ENCODE data around the gene GNAI3.
A peak's percentile ranks its signal among the peaks of the same experiment; 100 is the strongest.

GNAI3 gene
- total RNA-seq, result 106 to 218 (median 156) reads per million in 3 experiments

DNA sequence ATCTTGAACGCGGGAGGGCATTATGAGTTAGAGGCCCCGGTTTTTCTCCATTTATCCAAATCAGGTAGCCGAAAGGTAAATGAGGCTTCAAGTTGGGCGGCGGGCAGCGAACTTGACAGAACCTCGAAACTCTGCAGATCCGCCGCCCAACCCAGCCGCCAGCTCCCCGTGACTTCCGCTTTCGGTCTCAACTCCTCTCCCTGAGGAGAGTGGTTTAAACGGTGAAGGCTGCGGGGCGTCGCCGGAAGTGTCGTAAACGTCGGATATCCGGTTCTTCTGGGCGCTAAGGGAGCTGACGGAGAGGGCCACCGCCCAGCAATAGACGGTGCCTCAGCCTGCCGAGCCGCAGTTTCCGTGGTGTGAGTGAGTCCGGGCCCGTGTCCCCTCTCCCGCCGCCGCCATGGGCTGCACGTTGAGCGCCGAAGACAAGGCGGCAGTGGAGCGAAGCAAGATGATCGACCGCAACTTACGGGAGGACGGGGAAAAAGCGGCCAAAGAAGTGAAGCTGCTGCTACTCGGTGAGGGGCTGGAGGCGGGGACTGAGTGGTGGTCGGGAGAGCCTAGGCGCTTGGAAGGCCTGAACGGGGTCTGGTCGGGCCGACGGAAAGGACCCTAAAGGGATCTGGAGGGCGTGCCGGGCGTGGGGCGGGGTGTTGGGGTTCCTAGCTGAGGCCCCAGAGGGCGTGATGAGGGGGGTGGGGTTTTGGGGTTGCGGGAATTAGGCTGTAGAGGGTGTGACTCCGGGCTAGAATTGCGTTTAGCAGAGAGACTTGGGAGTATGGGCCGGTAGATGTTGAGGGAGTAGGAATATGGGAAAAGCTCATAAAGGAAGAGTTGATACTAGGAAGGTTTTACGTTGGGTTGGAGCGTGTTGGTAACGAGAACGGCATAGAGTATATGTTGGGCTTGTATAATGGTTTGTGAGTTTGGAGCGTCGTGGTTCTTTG, at the start of gene GNAI3:
TSS of gene GNAI3 (plus strand) at position 295 of the 947 bp plus-strand sequence. CDS start at position 401, 106 bp downstream.
- DNase-seq, result peak; percentile 96

DNA sequence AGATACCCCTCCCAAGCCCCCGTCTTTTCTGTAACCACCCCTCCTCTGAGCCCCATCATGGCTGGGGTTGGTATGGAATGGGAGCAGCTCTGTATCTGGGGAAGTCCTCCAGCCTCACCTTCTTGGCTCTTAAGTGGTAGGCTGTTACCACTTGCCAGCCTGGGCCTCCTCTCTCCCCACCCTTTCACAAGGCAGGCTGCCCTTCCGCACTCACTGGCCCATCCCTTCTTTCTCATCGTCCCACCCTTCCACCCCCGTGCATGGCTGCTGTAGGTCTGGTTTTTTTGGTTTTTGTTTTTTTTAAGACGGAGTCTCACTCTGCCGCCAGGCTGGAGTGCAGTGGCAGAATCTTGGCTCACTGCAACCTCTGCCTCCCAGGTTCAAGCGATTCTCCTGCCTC, 49.3 kb upstream of the GNAI3 start:
- no peak for DNase-seq

DNA sequence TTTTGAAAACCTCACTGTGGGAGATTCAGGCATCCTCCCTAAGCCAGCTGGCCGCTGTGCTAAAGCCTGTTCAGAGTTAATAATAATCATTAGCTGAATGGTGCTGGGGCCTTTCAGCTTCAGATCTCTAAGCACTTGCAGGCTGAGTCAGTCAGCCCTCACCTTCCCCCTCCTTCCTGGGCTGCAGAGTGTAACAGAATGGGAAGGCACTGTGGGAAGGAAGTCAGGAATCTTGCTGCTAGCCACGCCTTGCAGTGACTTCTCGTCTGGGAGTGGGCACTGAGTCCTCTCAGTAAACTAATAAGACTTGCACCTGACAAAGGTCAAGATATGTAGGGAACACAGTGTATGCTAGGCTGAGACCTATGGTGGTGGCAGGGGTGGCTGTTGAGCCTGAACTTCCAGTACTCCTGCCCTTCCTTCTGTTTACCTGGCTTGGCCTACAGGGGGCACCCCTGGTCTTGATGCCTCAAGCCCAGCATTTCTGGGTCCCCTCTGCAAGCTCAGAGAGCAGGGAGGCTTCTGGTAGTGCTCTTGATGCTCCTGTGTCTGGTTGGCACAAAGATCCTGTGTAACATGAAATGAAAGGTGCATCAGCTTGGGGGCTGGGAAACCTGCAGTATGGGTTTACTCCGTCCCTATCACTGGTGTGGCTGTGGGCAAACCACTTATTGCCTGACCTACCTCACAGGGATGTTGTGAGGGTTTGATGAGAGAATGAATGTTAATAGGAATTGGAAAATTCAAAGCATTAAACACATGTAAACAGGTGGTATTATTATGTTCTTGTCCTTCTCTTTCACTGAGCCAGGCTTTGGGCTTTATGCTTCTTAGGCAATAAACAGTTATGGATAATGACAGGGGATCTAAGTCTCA, 48.5 kb upstream of the GNAI3 start:
- DNase-seq, result peak; percentile 58

DNA sequence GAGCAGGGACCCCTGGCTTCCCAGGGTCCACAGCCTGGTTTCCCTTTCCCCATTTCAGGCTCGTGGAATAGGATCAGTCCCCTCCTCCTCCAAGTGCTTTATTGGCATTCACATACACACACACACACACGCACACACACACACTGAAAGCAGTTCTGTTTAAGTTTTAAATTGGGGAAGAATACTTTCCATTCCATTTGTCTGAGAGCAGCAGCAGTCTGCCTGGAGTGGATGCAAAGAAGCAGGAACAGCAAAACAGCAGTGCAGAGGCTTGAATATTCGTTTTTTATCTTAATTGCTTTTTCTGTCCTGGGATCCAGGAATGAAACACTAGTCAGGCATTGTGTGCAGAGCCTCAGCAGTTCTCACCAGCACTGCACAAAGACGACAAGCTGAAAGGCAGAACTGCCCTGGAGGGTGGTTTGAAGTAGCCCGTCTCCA, 47.5 kb upstream of the GNAI3 start:
- DNase-seq, result no peak

DNA sequence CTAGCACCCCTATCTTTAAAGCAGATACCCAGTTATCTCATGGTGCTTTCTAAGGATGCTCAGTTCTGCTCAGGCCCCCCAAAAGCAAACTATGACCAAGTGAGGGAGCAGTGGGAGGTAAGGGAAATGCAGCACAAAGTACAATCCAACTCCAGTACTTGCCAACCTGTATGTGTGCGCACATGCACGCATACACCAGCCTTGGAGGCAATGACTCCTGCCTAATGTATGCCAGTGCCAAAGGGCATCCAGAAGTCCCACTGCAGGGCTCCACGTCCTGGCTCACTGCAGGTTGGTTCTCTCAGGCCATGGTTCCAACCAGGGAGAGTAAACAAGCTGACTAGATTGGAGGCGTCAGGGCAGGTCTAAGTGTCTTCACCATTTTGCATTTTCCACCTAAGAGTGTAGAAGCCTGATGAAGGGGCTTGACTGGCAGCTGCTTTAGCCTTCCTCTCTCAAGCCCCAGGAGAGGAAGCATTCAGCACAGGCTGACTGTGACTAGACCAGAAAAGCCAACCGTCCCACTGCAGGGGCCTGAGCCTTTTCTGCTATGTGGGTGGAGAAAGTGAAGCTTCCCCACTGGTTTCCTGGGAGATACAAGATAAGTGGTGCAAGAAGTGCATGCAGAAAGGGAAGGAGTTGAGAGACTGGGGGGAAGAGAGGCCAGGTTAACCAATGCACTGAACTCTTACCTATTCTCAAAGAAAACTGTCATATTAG, 46.6 kb upstream of the GNAI3 start:
- DNase-seq, result no peak

DNA sequence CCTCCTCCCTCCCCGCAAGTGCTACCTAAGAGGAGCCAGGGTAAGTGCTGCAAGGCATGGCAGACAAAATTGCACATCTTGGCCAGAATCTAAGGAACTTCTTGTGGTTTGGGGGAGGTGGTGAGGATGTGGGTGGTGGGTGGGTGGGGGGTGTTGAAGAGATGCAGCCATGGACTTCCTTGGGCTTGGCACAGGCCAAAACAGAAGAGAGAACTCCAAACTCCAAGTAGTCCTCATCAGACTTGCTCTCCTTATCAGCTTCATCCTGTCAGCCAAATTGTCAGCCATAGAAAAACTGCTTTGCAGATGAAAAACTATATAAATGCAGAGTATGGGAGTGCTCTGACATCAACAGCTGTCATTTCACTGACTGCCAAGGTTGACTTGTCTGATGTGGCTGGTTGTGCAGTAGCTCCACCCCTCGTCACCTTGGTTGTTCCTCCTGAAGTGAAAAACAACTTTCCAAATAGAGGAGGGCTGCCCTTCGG, 46.0 kb upstream of the GNAI3 start:
- DNase-seq, result peak; percentile 82

DNA sequence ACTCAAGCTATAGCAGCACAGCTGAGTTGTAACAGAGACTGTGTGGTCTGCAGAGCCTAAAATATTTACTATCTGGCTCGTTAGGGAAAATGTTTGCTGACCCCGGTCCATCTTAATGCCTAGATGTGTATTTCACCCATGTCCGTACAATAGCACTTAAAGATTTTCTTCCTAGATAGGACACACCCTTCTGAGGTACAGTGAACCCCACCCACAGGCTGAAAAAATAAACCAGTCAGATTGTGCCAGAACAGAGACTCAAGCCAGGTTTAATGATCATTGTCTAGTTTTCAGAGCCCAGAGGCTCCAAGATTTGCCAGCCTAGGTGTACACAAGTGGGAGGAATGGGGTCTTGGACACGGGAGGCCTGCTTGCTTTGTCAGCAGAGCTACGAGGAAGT, 44.5 kb upstream of the GNAI3 start:
- no peak for DNase-seq

DNA sequence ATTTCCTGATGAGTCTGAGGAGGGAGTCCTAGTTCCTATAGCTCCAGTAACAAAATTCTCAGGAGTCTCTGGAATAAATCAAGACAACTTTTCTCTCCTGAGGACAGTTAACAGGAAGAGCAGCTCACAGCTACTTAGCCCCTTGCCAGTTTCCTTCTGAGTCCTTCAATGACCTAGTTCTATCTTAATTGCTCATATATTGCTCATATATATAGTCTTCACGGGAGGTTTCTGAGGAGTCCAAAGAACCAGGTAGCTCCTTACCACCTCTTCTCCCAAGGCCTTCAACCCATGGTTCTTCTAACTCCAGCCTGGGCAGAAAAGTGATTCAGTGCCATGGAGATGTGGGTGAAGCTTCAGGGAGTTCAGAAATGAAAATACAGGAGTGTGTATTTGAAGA, 43.4 kb upstream of the GNAI3 start:
- DNase-seq, result no peak

DNA sequence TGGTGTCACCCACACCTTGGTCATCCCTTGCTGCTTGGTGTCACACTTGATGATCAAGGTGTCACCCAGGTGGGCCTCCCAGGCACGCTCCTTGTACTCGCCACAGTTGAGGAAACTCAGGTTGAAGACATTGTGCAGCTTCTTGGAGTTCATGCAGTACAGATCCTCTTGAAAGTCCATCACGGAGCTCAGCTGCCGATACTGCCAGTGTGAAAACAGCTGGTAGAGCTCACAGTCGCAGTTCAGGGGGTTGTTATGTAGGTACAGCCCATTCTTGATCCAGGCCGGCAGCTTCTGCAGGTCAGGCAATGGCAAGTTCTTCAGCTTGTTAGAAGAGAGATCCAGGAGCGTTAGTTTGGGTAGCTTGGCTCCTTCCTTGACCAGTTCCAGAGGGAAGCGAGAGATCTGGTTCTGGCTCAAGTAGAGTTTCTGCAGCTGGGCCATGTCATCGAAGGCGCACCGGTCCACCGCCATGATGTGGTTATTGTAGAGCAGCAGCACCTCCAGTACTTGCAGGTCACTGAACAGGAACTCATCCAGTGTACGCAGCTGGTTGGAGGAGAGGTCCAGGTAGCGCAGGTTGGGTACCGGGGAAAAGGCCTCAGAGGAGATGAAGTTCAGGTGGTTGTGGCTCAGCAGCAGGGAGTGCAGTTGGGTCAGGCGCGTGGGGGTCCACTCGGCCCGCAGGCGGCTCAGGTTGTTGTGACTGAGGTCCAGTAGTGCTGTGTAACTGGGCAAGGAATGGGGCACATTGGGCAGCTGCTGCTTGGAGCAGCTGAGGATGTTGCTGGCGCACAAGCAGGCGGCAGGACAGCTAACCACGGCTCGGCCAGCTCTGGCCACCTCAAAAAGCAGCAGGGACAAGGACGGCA, 40.2 kb upstream of the GNAI3 start:
- DNase-seq, result no peak

DNA sequence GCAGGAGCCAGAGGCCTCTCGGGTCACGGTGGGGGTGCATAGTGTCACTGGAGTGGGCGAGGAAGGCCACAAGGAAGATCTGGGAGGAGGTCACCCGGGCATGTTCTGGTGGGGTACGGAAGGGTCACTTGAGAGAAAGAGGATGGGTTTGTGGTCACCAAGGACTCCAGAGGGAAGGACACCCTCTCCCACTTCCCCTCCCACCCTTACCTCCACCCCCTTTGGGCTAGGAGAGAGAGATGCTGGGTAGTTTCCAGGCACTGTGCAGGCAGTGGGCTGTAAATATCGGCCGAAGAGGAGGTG, 39.6 kb upstream of the GNAI3 start:
- DNase-seq, result no peak

DNA sequence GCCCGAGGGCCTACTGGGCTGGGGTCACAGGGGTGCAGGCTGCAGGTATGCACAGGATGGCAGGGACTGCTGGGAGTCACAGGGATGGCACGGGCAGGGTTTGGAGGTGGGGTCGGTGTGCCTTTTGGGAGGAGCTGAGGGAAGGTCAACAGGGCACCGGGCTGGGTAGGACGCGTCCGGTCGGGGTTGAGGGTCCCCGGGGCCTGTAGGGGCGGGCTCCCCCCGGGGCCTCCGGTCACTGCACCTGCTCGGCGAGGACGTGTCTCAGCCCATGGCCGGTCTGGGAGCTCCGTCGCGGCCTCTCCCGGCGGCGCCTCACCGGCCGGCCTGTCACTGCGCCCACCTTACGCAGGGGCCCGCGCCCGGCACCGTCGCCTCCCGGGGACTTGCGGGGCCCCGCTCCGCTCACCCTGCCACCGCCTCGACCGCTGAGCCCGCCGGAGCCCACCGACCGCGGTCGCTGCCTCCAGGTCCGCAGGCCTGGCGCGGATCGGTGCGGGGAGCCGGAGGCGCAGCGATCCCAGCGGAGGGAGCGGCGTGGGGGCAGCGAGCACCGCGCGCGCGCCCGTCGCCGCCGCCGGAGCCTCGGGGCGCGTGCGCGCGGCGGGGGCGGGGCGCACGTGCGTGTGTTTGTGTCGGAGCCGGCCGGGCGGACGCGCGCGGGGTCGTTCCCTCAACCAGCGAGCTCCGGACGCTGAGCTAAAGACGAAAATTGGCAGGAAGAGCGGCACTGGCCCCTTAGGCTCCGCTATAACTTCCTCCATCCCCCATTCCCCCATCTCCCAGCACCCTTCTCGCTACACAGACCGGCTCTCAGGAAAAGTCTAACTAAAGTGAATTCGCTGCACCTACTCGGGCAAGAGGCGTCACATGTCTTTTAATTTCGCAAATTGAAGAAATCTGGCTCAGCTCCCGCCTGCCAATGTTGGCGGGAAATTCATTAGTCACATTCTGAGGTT, 39.0 kb upstream of the GNAI3 start, which contains the start of gene AMIGO1:
TSS of gene AMIGO1 (minus strand) at position 552 of the 959 bp plus-strand sequence. CDS start 815 bp downstream, outside the sequence.
- peak; percentile 58 for DNase-seq

DNA sequence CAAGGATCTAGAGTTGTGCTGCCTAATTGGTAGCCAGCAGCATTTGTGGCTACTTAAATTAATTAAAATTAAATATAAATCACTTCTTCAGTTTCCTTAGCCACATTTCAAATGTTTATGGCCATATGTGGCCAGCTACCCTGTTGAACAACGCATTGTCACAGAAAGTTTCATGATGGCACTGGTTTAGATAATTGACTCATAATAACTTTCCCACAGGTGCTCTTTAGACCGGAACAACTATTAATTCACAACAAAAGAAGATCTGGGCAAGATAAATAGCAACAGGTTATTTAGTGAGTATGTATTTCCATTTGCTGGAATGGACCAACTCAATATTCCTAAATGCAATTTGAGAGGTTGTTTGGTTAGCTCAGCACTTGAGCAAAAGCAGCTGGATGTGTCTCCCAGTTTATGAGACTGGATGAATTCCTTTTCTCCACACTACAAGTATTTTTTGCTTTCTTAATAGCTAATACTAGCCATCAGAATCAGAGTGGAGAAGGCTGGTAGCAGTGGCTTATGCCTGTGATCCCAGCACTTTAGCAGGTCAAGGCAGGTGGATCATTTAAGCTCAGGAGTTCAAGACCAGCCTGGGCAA, 35.2 kb upstream of the GNAI3 start:
- no peak for DNase-seq

DNA sequence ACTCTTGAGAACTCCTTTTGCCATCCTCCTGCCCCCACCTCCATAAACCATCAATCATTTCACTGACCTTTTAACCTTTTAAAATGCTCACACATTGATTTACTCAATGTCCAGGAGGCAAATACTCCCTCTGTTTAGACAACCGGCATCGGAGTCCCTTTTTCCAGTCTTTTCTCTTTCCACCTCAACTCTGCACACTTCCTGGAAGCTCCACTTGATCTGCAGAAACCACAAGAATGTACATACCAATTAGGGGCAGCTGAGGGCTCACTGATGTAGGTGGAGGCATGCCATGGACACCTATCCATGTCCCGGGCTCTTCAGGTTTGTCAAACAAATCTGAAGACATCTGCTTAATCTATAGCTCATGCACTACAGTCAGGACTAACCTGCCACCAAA, 33.6 kb upstream of the GNAI3 start:
- DNase-seq, result no peak

DNA sequence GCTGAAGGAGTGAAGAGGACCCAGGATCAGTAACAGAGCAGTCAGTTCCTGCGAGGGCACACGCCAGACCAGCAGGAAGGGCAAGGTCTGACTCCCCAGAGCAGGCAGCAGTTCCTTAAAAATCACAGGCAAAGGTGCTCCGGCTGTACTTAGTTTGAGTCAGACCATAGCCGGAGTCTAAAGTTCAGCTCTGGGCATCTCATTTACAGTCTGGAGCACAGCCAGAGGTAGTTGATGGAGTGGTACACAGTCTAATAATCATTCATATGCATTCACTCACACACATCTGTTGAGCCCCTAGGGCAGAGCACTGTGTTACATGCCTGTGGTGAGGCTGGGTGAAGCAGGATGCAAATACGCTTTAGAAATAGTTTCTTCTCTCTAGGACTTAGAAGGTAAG, 31.5 kb upstream of the GNAI3 start:
- DNase-seq, result no peak

DNA sequence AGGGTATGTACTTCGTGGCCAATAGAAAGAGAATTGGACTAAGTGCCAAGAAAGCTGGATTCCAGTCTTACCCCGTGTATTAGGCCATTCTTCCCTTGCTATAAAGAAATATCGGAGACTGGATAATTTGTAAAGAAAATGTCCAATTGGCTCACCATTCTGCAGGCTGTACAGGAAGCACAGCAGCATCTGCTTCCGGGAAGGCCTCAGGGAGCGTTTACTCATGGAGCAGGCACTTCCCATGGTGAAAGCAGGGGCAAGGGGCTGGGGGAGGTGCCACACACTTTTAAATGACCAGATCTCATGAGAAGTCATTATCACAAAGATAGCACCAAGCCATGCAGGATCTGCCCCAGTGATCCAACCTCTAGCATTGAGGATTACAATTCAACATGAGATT, 31.1 kb upstream of the GNAI3 start:
- DNase-seq, result no peak

DNA sequence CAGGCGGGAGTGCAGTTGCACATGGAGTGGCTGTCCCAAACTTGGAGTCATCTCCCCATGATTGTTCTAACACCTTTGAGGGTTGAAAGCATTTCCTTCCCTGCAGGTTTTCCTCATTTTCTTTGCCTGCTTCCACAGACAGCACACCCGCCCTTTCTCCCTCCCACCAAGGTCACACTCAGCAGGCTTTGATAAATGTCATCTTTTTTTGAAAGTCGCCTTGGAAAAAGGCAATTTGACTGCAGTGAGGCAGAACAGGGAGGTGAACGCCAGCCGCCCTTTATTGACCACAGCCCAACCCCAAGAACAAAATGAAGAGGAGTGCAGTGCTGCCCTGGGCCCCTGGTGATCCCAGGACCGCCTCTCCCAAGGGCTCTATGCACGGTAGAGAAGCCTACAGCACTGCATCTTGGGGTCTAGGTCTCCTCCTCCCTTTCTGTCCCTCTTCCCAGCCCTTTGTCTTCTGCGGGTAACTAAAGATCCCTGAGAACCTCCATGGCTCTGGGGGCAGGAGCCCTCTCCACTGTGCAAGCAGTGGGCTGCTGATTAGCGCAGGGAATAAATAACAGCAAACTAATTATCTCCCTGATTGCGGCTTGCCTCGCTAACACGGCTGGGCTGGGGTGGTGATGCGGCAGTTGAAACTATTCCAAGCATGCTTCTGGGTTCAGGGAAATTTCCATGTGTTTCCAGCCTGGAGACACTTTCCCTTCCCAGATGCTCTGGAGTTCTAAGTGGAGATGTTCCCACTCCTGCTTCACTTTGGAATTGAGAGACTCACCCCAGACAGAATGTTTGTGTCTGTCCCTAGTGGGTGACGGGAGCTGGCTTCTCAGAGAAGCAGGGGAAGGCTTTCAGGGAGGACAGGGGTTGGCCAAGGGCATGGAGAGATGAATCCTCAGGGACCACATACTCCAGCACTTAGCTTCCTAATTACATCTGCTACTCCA, 27.1 kb upstream of the GNAI3 start:
- DNase-seq, result no peak

DNA sequence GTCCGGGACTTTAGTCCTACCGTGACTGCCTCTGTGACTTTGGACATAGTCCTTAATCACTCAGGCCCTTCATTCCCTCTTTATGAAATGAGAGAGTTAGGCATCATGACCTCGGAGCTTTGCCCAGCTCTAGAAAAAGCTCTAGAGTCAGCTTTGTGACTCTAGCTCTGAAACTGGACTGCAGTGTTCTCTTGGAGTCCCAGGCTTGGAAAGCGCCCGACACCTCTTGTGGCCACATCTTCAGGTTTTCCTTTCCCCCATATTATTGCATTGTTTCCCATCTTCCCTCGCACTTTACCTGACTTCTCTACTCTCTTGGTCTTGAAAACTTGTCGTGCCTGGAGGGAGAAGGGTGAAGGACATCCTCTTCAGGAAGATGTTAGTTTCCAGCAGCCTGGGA, 26.4 kb upstream of the GNAI3 start:
- no peak for DNase-seq

DNA sequence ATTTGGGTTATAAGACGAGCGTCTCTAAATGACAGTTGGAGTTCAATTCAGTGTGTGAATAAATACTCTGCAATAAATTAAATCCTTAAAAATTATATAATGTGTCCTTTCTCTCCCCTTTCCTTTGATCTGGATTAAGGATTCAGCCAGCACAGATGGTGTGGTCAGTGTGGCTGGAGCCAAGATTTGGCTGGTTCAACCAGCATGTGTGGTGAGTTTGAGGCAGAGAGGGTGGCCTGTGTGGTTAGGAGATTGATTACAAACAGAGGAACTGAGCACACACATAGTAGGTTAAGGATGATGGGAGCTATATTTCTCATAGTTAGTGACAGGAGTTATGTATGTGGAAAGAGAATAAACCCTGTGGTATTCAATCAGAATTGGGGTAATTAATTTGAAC, 24.7 kb upstream of the GNAI3 start:
- no peak for DNase-seq
